ENCODE measurements around the gene ASPRV1. TPM values are rescaled to one million over a fixed set of nuclear protein-coding genes. Genes with fewer than 3 reads are reported as not detected.

ASPRV1 gene
- polyA plus RNA-seq, 3 donors, result 0.25 to 0.52 (median 0.27) TPM

- intact Hi-C loops (cut with micrococcal nuclease), result no loop called here
- H3K79me2 ChIP-seq (ENCODE audit: insufficient read depth, low read length), result no peaks in the 10 kb centered on the region
- peaks cover 0 to 4% of the 10 kb centered on the region in 2 donors for H3K4me1 ChIP-seq (ENCODE audit: control insufficient read depth in 1 of 2, insufficient read depth in 2 of 2, low read length in 2 of 2)
- Mint-ChIP-seq H3K36me3 (peaks cover 0 to 3% of the 10 kb centered on the region in 2 donors), H3K27me3 (ENCODE audit: low read depth in 3 of 3) (peaks cover 1 to 5% (median 4%) of the 10 kb centered on the region in 3 donors), H3K4me3 (no peak overlapping the region), H3K4me1 (peaks cover 7% of the 10 kb centered on the region), H3K9me3 (no peaks in the 10 kb centered on the region), H3K27ac (no peak overlapping the region)
- TF ChIP-seq CTCF (IDR thresholded peaks at IDR 0.05), result no peak
- H3K27me3 ChIP-seq (ENCODE audit: control insufficient read depth in 2 of 2, insufficient read depth in 2 of 2, low read length in 2 of 2), result no peaks in the 10 kb centered on the region
- H3K27ac ChIP-seq (ENCODE audit: low read depth in 1 of 2, low read length in 2 of 2), result no peak overlapping the region
- DNase-seq, result no peak
- no peaks in the 10 kb centered on the region for H3K9me3 ChIP-seq (replicated peaks in 1 of 2; ENCODE audit: control insufficient read depth in 1 of 2, insufficient read depth in 1 of 2, low read length in 2 of 2)
- H3K4me3 ChIP-seq (replicated peaks in 1 of 3; ENCODE audit: low read depth in 2 of 3, low read length in 3 of 3), result no peak overlapping the region
- H2AFZ ChIP-seq (ENCODE audit: insufficient read depth, low read depth, low read length, poor library complexity, severe bottlenecking), result no peak overlapping the region
- no peak overlapping the region for H3K4me2 ChIP-seq (replicated peaks; ENCODE audit: extremely low read depth, low read length, poor library complexity, severe bottlenecking)
- 98% methylated on average over 14 of the region's 16 CpGs for WGBS (ENCODE audit: insufficient coverage)
- no peaks in the 10 kb centered on the region for H4K20me1 ChIP-seq (ENCODE audit: insufficient read depth, low read length)
- no peak overlapping the region for H3K9ac ChIP-seq (ENCODE audit: insufficient read depth, low read length, poor library complexity, severe bottlenecking)
- H3K36me3 ChIP-seq (replicated peaks in 1 of 2; ENCODE audit: control insufficient read depth in 1 of 2, insufficient read depth in 2 of 2, low read length in 2 of 2), result no peaks in the 10 kb centered on the region
Measured at GRCh38 chr2:69969126-69969983, 7.9 kb upstream of the ASPRV1 start.

GRCh38 chr2:69968609-69969008 lies 7.2 kb upstream of the ASPRV1 start:
- H3K4me2 ChIP-seq (replicated peaks; ENCODE audit: extremely low read depth, low read length, poor library complexity, severe bottlenecking), result no peak overlapping the region
- intact Hi-C loops (cut with micrococcal nuclease), result no loop called here
- H3K9me3 Mint-ChIP-seq, result no peaks in the 10 kb centered on the region
- H2AFZ ChIP-seq (ENCODE audit: insufficient read depth, low read depth, low read length, poor library complexity, severe bottlenecking), result no peak overlapping the region
- no peak for DNase-seq
- no peaks in the 10 kb centered on the region for H3K79me2 ChIP-seq (ENCODE audit: insufficient read depth, low read length)
- no peak overlapping the region for H3K9ac ChIP-seq (ENCODE audit: insufficient read depth, low read length, poor library complexity, severe bottlenecking)
- peaks cover 7% of the 10 kb centered on the region for H3K4me1 Mint-ChIP-seq
- H3K4me3 Mint-ChIP-seq, result no peak overlapping the region
- H3K36me3 Mint-ChIP-seq, result peaks cover 0 to 3% of the 10 kb centered on the region in 2 donors
- no peak overlapping the region for H3K27ac ChIP-seq (ENCODE audit: low read depth in 1 of 2, low read length in 2 of 2)
- no peaks in the 10 kb centered on the region for H3K9me3 ChIP-seq (replicated peaks in 1 of 2; ENCODE audit: control insufficient read depth in 1 of 2, insufficient read depth in 1 of 2, low read length in 2 of 2)
- no peaks in the 10 kb centered on the region for H4K20me1 ChIP-seq (ENCODE audit: insufficient read depth, low read length)
- TF ChIP-seq CTCF (IDR thresholded peaks at IDR 0.05), result no peak
- no peaks in the 10 kb centered on the region for H3K27me3 ChIP-seq (ENCODE audit: control insufficient read depth in 2 of 2, insufficient read depth in 2 of 2, low read length in 2 of 2)
- H3K4me3 ChIP-seq (replicated peaks in 1 of 3; ENCODE audit: low read depth in 2 of 3, low read length in 3 of 3), result no peak overlapping the region
- H3K27me3 Mint-ChIP-seq (ENCODE audit: low read depth in 3 of 3), result peaks cover 1 to 5% (median 4%) of the 10 kb centered on the region in 3 donors
- peaks cover 0 to 4% of the 10 kb centered on the region in 2 donors for H3K4me1 ChIP-seq (ENCODE audit: control insufficient read depth in 1 of 2, insufficient read depth in 2 of 2, low read length in 2 of 2)
- WGBS (ENCODE audit: insufficient coverage), result 91% methylated on average over 10 of the region's 10 CpGs
- no peaks in the 10 kb centered on the region for H3K36me3 ChIP-seq (replicated peaks in 1 of 2; ENCODE audit: control insufficient read depth in 1 of 2, insufficient read depth in 2 of 2, low read length in 2 of 2)
- H3K27ac Mint-ChIP-seq, result no peak overlapping the region

Data from CD14-positive monocyte (primary cell).